ENCODE measurements around the gene NFIB. TPM values are rescaled to one million over a fixed set of nuclear protein-coding genes. Genes with fewer than 3 reads are reported as not detected.

Gene NFIB
- total and polyA plus RNA-seq, 2 of the 8 experiments (the other 6 are each of a cell fraction or from before 2014, with no cell fraction given), result 2.6 to 13.1 TPM

DNA sequence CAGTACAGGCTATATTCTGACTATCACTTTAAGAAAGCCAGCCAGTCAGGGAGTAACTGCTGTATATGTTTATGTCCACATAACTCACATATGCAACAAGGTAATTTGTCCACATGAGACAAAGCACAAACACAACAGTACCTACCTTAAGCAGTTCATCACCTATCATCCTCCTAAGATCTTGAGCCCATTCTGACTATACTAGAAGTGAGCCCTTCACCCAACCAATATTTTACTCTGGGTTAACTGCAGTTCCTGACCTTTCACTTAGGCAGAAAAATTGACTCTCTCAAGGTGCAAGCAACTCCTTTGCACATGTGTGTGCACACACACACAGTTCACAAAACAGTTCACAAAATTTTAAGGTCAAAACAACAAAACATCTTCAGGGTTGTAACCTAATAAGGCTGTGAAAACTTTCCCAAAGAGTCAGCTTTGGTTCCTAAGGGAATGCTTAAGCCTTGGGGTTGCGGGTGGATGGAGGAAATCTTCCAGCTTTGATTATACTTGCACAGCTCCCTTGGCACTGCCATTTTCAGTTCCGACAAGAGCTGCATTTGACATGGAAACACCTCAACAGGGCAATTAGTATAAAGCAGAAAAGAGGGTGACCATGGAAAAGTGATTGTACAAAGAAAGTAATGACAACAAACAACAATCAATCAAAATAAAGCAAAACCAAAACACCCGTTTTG is 215.3 kb downstream of the NFIB start (continued):
- no peak for TF ChIP-seq TAF7 (optimal IDR thresholded peaks at IDR 0.05; ENCODE audit: borderline replicate concordance, low read depth, low read length)
- no peak for TF ChIP-seq HDAC2 (IDR thresholded peaks at IDR 0.05; ENCODE audit: borderline replicate concordance in 1 of 2, low read depth in 2 of 2, low read length in 2 of 2)
- no peak for TF ChIP-seq POLR2AphosphoS5 (IDR thresholded peaks at IDR 0.05; ENCODE audit: low read depth, low read length)
- TF ChIP-seq SRF (IDR thresholded peaks at IDR 0.05; ENCODE audit: low read depth, low read length), result no peak
- TF ChIP-seq KDM5A (IDR thresholded peaks at IDR 0.05; ENCODE audit: low read length), result no peak
- TF ChIP-seq SP1 (IDR thresholded peaks at IDR 0.05; ENCODE audit: low read depth, low read length), result no peak
- TF ChIP-seq EP300 (IDR thresholded peaks at IDR 0.05; ENCODE audit: borderline replicate concordance in 1 of 2, low read depth in 2 of 2, low read length in 2 of 2), result no peak
